ENCODE data around the gene CALML5. TPM values are rescaled to one million over a fixed set of nuclear protein-coding genes. Genes with fewer than 3 reads are reported as not detected.

The CALML5 gene
- polyA plus RNA-seq, 1 of the 3 experiments (the other 2 are of a cell fraction) = not detected

DNA sequence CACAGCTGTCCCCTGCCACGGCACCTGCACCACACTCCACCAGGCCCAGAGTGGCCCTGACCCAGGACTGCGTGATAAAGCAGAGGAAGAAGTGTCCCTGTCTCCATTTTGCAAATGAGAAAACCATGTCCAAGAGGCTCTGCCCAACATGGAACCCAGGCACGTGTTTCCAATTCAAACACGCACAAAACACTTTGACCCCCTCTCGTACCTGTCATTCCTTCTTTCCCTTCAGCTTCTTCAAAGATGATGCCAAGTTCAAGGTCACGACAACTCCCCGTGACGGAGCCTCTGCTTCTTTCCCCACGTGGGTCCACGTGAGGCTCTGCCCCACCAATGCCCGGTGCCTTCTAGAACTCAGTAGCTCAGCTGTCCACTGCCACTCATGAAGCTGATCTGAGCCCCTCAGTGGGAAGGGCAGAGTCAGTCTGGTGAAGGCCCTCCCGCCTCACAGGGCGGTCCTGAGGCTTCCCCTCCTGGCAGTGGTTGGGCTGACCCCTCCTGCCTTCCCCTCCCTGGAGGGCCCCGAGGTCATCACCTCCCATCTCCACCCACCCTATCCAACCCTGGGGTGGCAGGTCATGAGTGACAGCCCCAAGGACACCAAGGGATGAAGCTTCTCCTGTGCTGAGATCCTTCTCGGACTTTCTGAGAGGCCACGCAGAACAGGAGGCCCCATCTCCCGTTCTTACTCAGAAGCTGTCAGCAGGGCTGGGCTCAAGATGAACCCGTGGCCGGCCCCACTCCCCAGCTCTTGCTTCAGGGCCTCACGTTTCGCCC lies 19.0 kb downstream of the CALML5 start:
- Histone ChIP-seq H3K4me3 (ENCODE audit: low read depth in 2 of 2, low read length in 1 of 2) (no peak overlapping the region), H3K4me1 (ENCODE audit: control insufficient read depth in 1 of 2, insufficient read depth in 2 of 2, low read depth in 1 of 2, low read length in 1 of 2) (no peaks in the 10 kb centered on the region), H3K36me3 (replicated peaks in 1 of 2; ENCODE audit: control insufficient read depth in 1 of 2, insufficient read depth in 2 of 2, low read length in 1 of 2) (no peaks in the 10 kb centered on the region), H3K9me3 (no peaks in the 10 kb centered on the region), H2AFZ (ENCODE audit: low read depth) (no peak overlapping the region), H3K4me2 (no peak overlapping the region), H4K20me1 (ENCODE audit: insufficient read depth) (no peaks in the 10 kb centered on the region), H3F3A (replicated peaks; ENCODE audit: insufficient read depth) (no peaks in the 10 kb centered on the region), H3K27ac (ENCODE audit: low read depth in 2 of 2, low read length in 1 of 2) (no peak overlapping the region), H3K9me2 (no peaks in the 10 kb centered on the region), H3K9ac (no peak overlapping the region), H3K27me3 (ENCODE audit: insufficient read depth) (no peaks in the 10 kb centered on the region), H3K79me2 (ENCODE audit: insufficient read depth) (no peaks in the 10 kb centered on the region)
- 85% methylated on average over 9 of the region's 21 CpGs for WGBS (ENCODE audit: low lambda C conversion rate)
- DNase-seq = no peak
- CTCF ChIA-PET = interaction anchor here (0.5 to 1.0 kb wide), 2 partner anchors 143 to 197 kb away, joined by 3 to 4 read pairs; no protein-coding TSS in a partner anchor
- TF ChIP-seq JUND (IDR thresholded peaks at IDR 0.05) (no peak), NRF1 (IDR thresholded peaks at IDR 0.05; ENCODE audit: low read depth, low read length) (no peak), RXRA (IDR thresholded peaks at IDR 0.05; ENCODE audit: borderline replicate concordance, low read depth) (no peak), MXI1 (IDR thresholded peaks at IDR 0.05; ENCODE audit: low read depth, low read length) (no peak), RFX5 (IDR thresholded peaks at IDR 0.05; ENCODE audit: low read length) (no peak), ELF1 (IDR thresholded peaks at IDR 0.05) (no peak), RCOR1 (IDR thresholded peaks at IDR 0.05; ENCODE audit: low read length) (no peak), SMC3 (IDR thresholded peaks at IDR 0.05; ENCODE audit: low read depth, low read length) (no peak), TCF12 (IDR thresholded peaks at IDR 0.05) (no peak), GATA2 (CRISPR knock-in tag; IDR thresholded peaks at IDR 0.05) (no peak), MEF2A (IDR thresholded peaks at IDR 0.05; ENCODE audit: borderline replicate concordance, low read depth) (no peak), POLR2AphosphoS5 (IDR thresholded peaks at IDR 0.05; ENCODE audit: low read depth, low read length) (no peak)
- TF ChIP-seq, protein P1, sequence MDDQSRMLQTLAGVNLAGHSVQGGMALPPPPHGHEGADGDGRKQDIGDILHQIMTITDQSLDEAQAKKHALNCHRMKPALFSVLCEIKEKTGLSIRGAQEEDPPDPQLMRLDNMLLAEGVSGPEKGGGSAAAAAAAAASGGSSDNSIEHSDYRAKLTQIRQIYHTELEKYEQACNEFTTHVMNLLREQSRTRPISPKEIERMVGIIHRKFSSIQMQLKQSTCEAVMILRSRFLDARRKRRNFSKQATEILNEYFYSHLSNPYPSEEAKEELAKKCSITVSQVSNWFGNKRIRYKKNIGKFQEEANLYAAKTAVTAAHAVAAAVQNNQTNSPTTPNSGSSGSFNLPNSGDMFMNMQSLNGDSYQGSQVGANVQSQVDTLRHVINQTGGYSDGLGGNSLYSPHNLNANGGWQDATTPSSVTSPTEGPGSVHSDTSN (IDR thresholded peaks at IDR 0.05) = no peak
- TF ChIP-seq, protein P2, sequence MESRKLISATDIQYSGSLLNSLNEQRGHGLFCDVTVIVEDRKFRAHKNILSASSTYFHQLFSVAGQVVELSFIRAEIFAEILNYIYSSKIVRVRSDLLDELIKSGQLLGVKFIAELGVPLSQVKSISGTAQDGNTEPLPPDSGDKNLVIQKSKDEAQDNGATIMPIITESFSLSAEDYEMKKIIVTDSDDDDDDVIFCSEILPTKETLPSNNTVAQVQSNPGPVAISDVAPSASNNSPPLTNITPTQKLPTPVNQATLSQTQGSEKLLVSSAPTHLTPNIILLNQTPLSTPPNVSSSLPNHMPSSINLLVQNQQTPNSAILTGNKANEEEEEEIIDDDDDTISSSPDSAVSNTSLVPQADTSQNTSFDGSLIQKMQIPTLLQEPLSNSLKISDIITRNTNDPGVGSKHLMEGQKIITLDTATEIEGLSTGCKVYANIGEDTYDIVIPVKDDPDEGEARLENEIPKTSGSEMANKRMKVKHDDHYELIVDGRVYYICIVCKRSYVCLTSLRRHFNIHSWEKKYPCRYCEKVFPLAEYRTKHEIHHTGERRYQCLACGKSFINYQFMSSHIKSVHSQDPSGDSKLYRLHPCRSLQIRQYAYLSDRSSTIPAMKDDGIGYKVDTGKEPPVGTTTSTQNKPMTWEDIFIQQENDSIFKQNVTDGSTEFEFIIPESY (IDR thresholded peaks at IDR 0.05; ENCODE audit: borderline replicate concordance, low read depth) = no peak
- TF ChIP-seq, protein P3, sequence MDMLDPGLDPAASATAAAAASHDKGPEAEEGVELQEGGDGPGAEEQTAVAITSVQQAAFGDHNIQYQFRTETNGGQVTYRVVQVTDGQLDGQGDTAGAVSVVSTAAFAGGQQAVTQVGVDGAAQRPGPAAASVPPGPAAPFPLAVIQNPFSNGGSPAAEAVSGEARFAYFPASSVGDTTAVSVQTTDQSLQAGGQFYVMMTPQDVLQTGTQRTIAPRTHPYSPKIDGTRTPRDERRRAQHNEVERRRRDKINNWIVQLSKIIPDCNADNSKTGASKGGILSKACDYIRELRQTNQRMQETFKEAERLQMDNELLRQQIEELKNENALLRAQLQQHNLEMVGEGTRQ (IDR thresholded peaks at IDR 0.05; ENCODE audit: borderline replicate concordance, low read depth, low read length) = no peak
- POLR2A ChIA-PET = no interaction called here

All from SK-N-SH (cell line).